Tibial nerve (tissue), 4 donors: ENCODE results near the gene AIFM1. TPM values are rescaled to one million over a fixed set of nuclear protein-coding genes. Genes with fewer than 3 reads are reported as not detected.
"Not testable (repeated sequence)": the region's sequence is repeated elsewhere in the genome, so short reads cannot be mapped to it uniquely, and the experiment has no call there.

Experiments
- DNase-seq, 2 donors: peaks; one replicate each; pipeline ENCODE4 v3.0.0-alpha.2; 2019; ENCODE audit warnings: low spot score in 2 of 2
- H3K27ac ChIP-seq, 4 donors: fragments of 200-600 bp; sonication (generic) in 3 of 4; one replicate each; pipeline ENCODE4 v1.5.1; 2017 to 2019; ENCODE audit warnings: mild to moderate bottlenecking in 1 of 4
- H3K27me3 ChIP-seq, 2 donors: fragments of 200-600 bp; sonication (generic) in 1 of 2; one replicate each; pipeline versions ENCODE4 v1.5.1 to v1.6.0; 2017 to 2019
- H3K36me3 ChIP-seq, 3 donors: fragments of 200-600 bp; sonication (generic); one replicate each; pipeline ENCODE4 v1.5.1; 2018 to 2019
- H3K4me1 ChIP-seq, 4 donors: fragments of 200-600 bp; sonication (generic) in 3 of 4; one replicate each; pipeline ENCODE4 v1.5.1; 2017 to 2019
- H3K4me3 ChIP-seq, 4 donors: fragments of 200-600 bp; sonication (generic) in 3 of 4; one replicate each; pipeline ENCODE4 v1.5.1; 2017 to 2019; ENCODE audit warnings: mild to moderate bottlenecking in 1 of 4, moderate library complexity in 1 of 4
- H3K9me3 ChIP-seq, 4 donors: fragments of 200-600 bp; sonication (generic) in 3 of 4; one replicate each; pipeline ENCODE4 v1.5.1; 2017 to 2019
- CTCF ChIP-seq, 5 experiments: fragments of 200-600 bp in 3 of 5; fragments of 450-650 bp in 2 of 5; sonication (generic) in 3 of 5; IDR thresholded peaks; one replicate each; pipeline ENCODE4 v1.5.1; 2016 to 2019; ENCODE audit warnings: antibody characterized with exemption in 5 of 5, mild to moderate bottlenecking in 3 of 5, moderate library complexity in 2 of 5
- EP300 ChIP-seq, 2 donors: sonication (generic); formaldehyde crosslinking; IDR thresholded peaks; one replicate each; pipeline ENCODE4 v1.6.1; 2017; ENCODE audit warnings: antibody characterized with exemption in 2 of 2, mild to moderate bottlenecking in 1 of 2
- POLR2A ChIP-seq, 2 donors: fragments of 450-650 bp; IDR thresholded peaks; one replicate each; pipeline ENCODE4 v1.6.1; 2017; ENCODE audit warnings: antibody characterized with exemption in 2 of 2, mild to moderate bottlenecking in 2 of 2, moderate library complexity in 2 of 2
- WGBS, 2 donors: methylation state at CpG; one replicate each; pipeline ENCODE4 v1.1.5; 2018; 5-methylcytosine and 5-hydroxymethylcytosine counted together
- total RNA-seq, 4 donors: library from RNA; depleted of rRNA; stranded (reverse); fragments of >200 nt; gene quantifications; one replicate each; pipeline ENCODE4 v1.1.0, GENCODE V29; 2016

Gene AIFM1
- total RNA-seq, 4 donors from 2014 or later, result 12.0 to 18.4 (median 16.7) TPM

GRCh38 chrX:130120746-130121504, 44.7 kb downstream of the AIFM1 start:
- Histone ChIP-seq H3K27me3 (no peaks in the 10 kb centered on the region), H3K4me1 (peaks cover 0 to 15% (median 2%) of the 10 kb centered on the region in 4 donors), H3K9me3 (no peaks in the 10 kb centered on the region), H3K36me3 (no peaks in the 10 kb centered on the region), H3K4me3 (peak overlapping the region; percentile 7 to 50 (median 30)), H3K27ac (peak overlapping the region; percentile 63 to 85 (median 64))
- peak; percentile 52 to 64 for DNase-seq
- TF ChIP-seq POLR2A (IDR thresholded peaks at IDR 0.05), result peak in 1 of 2 donors; percentile 19
- peak in 1 of 2 donors; percentile 36 for TF ChIP-seq EP300 (IDR thresholded peaks at IDR 0.05)
- TF ChIP-seq CTCF (IDR thresholded peaks at IDR 0.05), result peak; percentile 58 to 90 (median 72)
- WGBS, 2 donors, result 3 to 48% methylated on average over 26 to 52 of the region's 58 CpGs

DNA sequence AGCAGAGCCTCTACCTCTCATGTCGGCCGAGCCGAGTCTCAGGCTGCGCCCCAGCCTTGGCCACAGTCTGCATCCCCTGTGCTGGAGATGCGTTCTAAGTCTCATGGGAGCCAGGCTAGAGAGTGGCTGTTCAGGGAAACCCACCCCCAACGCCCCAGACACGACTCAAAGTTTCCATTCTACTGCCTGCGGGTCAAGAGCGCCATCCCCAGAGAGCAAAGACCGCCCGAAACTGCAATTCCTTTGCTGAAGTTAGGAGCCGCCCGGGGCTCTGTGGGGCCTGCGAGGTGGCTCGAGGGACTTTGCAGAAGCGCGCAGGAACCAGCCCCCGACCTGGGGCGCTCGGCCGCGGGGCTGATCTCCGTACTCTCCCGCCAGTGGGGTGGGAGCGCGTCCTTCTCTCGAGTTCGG, 45.3 kb downstream of the AIFM1 start:
- Histone ChIP-seq H3K9me3 (no peaks in the 10 kb centered on the region), H3K27me3 (no peaks in the 10 kb centered on the region), H3K36me3 (no peaks in the 10 kb centered on the region), H3K4me1 (peaks cover 0 to 15% (median 2%) of the 10 kb centered on the region in 4 donors), H3K27ac (peak overlapping the region; percentile 63 to 85 (median 64)), H3K4me3 (peak overlapping the region; percentile 7 to 50 (median 30))
- TF ChIP-seq EP300 (IDR thresholded peaks at IDR 0.05), result no peak
- no peak for DNase-seq
- 52 to 58% methylated on average over 6 to 27 of the region's 28 CpGs for WGBS, 2 donors

DNA sequence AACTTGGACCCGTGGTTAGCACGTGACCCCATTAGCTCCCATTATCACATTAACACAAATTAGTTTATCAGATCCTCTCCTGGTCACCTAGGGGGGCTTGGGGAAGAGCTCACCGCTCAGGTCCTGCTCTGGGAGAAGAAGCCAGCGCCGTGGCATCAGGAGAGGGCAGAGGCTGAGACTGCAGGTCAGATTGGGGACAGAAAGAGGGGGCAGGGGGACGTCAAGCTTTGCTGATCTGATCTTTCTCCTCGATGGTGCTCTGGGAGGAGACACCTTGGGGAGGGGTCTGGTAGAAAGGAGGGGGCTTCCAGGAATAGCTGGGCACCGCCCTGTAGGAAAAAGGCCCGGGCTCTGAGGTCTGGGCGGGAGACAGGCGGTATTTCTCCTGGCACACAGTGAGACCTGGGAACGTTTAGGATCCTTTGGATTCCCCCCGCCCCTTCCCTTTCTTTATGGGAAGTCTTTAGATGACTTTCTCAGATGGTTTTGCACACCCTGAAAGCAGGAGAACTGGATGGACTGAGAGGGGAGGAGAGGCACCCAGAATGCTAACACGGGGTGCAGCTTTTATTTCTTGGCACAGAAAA, 46.2 kb downstream of the AIFM1 start:
- TF ChIP-seq CTCF (IDR thresholded peaks at IDR 0.05), result no peak
- TF ChIP-seq POLR2A (IDR thresholded peaks at IDR 0.05), result no peak
- no peak for TF ChIP-seq EP300 (IDR thresholded peaks at IDR 0.05)
- no peak for DNase-seq
- H3K27ac ChIP-seq, result peak overlapping the region in 2 of 4 donors; percentile 46 to 50
- no peaks in the 10 kb centered on the region for H3K36me3 ChIP-seq
- no peaks in the 10 kb centered on the region for H3K9me3 ChIP-seq
- 56 to 60% methylated on average over 9 to 14 of the region's 14 CpGs for WGBS, 2 donors
- H3K27me3 ChIP-seq, result no peaks in the 10 kb centered on the region
- no peak overlapping the region for H3K4me3 ChIP-seq
- peaks cover 0 to 15% (median 2%) of the 10 kb centered on the region in 4 donors for H3K4me1 ChIP-seq

- H3K4me3 ChIP-seq, result no peak overlapping the region
- H3K36me3 ChIP-seq, result no peaks in the 10 kb centered on the region
- H3K9me3 ChIP-seq, result no peaks in the 10 kb centered on the region
- H3K4me1 ChIP-seq, result peaks cover 0 to 15% (median 2%) of the 10 kb centered on the region in 4 donors
- DNase-seq, result no peak
- no peak for TF ChIP-seq POLR2A (IDR thresholded peaks at IDR 0.05)
- TF ChIP-seq CTCF (IDR thresholded peaks at IDR 0.05), result no peak
- TF ChIP-seq EP300 (IDR thresholded peaks at IDR 0.05), result no peak
- peak overlapping the region in 2 of 4 donors; percentile 46 to 50 for H3K27ac ChIP-seq
- WGBS, 2 donors, result 57 to 60% methylated on average over 14 to 21 of the region's 21 CpGs
- no peaks in the 10 kb centered on the region for H3K27me3 ChIP-seq
Measured at GRCh38 chrX:130118441-130119311, 47.0 kb downstream of the AIFM1 start.

- TF ChIP-seq EP300 (IDR thresholded peaks at IDR 0.05) (no peak), POLR2A (IDR thresholded peaks at IDR 0.05) (no peak), CTCF (IDR thresholded peaks at IDR 0.05) (no peak)
- Histone ChIP-seq H3K36me3 (no peaks in the 10 kb centered on the region), H3K27ac (no peak overlapping the region), H3K4me3 (no peak overlapping the region), H3K4me1 (peaks cover 0 to 15% (median 2%) of the 10 kb centered on the region in 4 donors), H3K27me3 (no peaks in the 10 kb centered on the region), H3K9me3 (no peaks in the 10 kb centered on the region)
- 78 to 89% methylated on average over 7 of the region's 7 CpGs for WGBS, 2 donors
- DNase-seq, result no peak
Measured at GRCh38 chrX:130117166-130117565, 48.5 kb downstream of the AIFM1 start.

GRCh38 chrX:130115119-130115885, 50.3 kb downstream of the AIFM1 start:
- WGBS, 2 donors, result 82 to 85% methylated on average over 10 of the region's 10 CpGs
- H3K27ac ChIP-seq, H3K4me1 ChIP-seq: not testable (repeated sequence)

More at GRCh38 chrX:130115119-130115885, 50.3 kb downstream of the AIFM1 start:
- not testable (repeated sequence) for H3K4me3 ChIP-seq, H3K27me3 ChIP-seq, H3K9me3 ChIP-seq, DNase-seq, H3K36me3 ChIP-seq
